Dendritic cell treated with granulocyte-macrophage colony-stimulating factor and Interleukin-4, amounts not matched to agents 40 ng/mL and 50 ng/mL, for 4 days (primary cell): ENCODE data around the gene RBM41.
"Not testable (repeated sequence)": the region's sequence is repeated elsewhere in the genome, so short reads cannot be mapped to it uniquely, and the experiment has no call there.

Experiments
- H3K27ac Mint-ChIP-seq: one replicate; pipeline ENCODE4 v1.8.0; 2022; ENCODE audit warnings: mild to moderate bottlenecking, mixed read lengths
- H3K27me3 Mint-ChIP-seq: one replicate; pipeline ENCODE4 v1.8.0; 2022; ENCODE audit warnings: mild to moderate bottlenecking, mixed read lengths
- H3K36me3 Mint-ChIP-seq: one replicate; pipeline ENCODE4 v1.8.0; 2022; ENCODE audit warnings: low read depth, mixed read lengths
- H3K4me1 Mint-ChIP-seq: one replicate; pipeline ENCODE4 v1.8.0; 2022; ENCODE audit warnings: low read depth, mixed read lengths
- H3K4me3 Mint-ChIP-seq: one replicate; pipeline ENCODE4 v1.8.0; 2022; ENCODE audit warnings: mild to moderate bottlenecking, moderate library complexity, mixed read lengths
- H3K9me3 Mint-ChIP-seq: one replicate; pipeline ENCODE4 v1.8.0; 2022; ENCODE audit warnings: mixed read lengths
- intact Hi-C: fragments of 100-400 bp; cut with micrococcal nuclease; formaldehyde crosslinking; loops from one replicate; pipeline ENCODE4 v1.15.0; 2022

Gene RBM41

DNA sequence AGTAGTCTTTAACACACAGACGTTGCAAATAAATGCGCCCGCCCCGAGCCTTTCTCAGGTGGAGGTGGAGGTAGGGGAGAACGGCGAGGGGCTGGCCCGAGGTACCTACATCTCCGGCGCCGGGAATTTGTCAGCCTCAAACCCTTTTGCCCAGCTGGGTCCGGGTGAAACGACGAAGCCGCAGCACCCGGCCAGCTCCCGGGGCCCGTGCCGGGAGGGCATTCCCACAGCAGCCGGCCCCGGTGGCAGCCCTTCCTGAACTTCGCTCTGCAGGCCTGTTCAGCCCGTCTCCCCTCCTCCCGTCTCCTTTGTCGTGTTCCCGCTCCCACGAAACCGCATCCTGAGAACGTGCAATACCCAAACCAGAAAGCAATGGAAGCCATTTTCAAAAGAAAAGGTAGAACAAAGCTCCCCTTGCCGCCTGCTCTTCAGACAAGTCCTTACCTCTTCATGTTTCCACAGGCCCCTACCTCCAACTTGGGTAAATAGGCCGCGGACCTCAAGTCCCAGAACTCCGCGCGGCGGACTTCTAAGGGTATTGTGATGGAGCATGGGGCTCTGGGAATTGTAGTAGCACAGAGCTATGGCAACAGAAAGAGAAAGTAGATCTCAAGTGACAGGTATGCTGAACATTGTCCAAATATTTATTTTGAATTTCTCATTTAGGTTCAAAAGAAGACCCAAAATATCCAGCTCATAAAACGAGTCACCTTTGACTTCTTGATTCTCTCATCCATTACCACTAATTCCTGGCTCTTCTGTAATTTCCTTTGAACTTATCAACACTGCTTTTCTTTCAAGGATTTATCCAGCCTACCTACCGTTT, at the start of gene RBM41:
RBM41 (minus strand) TSS at position 501 of the 826 bp plus-strand sequence; CDS start at position 452, 49 bp downstream.
- peaks cover 28% of the 10 kb centered on the region for H3K4me1 Mint-ChIP-seq
- intact Hi-C loops, result no loop called here

GRCh38 chrX:107168257-107168656, 49.6 kb upstream of the RBM41 start:
- H3K4me3 Mint-ChIP-seq, result no peak overlapping the region
- no peaks in the 10 kb centered on the region for H3K36me3 Mint-ChIP-seq
- intact Hi-C loops, result no loop called here
- no peak overlapping the region for H3K27ac Mint-ChIP-seq
- no peaks in the 10 kb centered on the region for H3K9me3 Mint-ChIP-seq
- H3K27me3 Mint-ChIP-seq, result no peaks in the 10 kb centered on the region
- H3K4me1 Mint-ChIP-seq, result no peaks in the 10 kb centered on the region

More for the DNA sequence above, at the start of gene RBM41:
- peak within 1 kb of the TSS; percentile 96 for H3K4me3 Mint-ChIP-seq
- peaks cover 43% of the 10 kb centered on the region for H3K36me3 Mint-ChIP-seq
- H3K27ac Mint-ChIP-seq, result peak within 1 kb of the TSS; percentile 94
- no peaks in the 10 kb centered on the region for H3K27me3 Mint-ChIP-seq
- no peaks in the 10 kb centered on the region for H3K9me3 Mint-ChIP-seq

DNA sequence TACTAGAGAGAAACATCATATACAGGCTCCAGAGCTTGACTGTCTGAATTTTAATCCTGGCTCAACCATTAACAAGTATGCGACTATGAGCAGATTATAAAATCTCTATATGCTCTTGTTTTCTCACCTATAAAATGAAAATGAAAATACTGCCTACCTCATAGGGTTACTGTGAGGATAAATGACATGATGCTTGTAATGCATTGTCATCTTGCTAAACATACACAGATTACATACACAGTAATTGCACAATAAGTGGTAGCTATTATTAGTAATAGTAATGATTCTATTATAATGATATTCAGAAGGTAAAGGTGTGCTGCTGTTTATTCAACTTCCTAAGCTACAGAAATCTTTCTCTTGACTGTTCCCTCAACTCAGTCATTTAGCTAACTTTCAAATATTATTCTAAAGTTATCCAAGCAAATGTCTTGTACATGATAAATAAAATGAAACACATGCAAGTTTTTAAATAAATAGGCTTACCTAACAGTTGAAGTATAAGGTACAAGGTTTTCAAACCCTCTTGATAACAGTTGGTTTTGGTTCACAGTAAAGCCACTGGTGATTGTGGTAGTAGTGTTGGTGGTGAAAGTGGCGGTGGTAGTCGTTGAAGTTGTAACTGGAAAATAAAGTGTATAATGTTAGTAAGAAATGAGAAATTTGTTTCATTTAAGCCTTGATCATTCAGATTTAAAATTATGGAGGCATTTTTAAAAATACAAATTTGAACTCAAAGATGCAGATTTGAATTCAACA, 48.7 kb upstream of the RBM41 start:
- Mint-ChIP-seq H3K27me3 (no peaks in the 10 kb centered on the region), H3K27ac (no peak overlapping the region), H3K36me3 (no peaks in the 10 kb centered on the region), H3K4me3 (no peak overlapping the region), H3K9me3 (no peaks in the 10 kb centered on the region), H3K4me1 (no peaks in the 10 kb centered on the region)
- intact Hi-C loops, result no loop called here

- H3K4me1 Mint-ChIP-seq, intact Hi-C loops: not testable (repeated sequence)
These were observed 39.0 kb upstream of the RBM41 start for GRCh38 chrX:107157618-107158017.

DNA sequence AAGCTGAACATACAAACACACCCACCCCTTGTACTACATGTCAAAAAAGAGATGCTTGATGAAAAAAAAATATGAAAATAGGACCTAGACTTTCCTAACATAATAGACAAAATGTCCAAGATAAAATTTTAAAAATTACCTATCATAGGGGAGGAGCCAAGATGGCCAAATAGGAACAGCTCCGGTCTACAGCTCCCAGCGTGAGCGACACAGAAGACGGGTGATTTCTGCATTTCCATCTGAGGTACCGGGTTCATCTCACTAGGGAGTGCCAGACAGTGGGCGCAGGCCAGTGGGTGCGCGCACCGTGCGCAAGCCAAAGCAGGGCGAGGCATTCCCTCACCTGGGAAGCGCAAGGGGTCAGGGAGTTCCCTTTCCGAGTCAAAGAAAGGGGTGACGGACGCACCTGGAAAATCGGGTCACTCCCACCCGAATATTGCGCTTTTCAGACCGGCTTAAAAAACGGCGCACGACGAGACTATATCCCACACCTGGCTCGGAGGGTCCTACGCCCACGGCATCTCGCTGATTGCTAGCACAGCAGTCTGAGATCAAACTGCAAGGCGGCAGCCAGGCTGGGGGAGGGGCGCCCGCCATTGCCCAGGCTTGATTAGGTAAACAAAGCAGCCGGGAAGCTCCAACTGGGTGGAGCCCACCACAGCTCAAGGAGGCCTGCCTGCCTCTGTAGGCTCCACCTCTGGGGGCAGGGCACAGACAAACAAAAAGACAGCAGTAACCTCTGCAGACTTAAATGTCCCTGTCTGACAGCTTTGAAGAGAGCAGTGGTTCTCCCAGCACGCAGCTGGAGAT, 37.2 kb upstream of the RBM41 start:
- H3K27ac Mint-ChIP-seq, intact Hi-C loops, H3K27me3 Mint-ChIP-seq, H3K4me1 Mint-ChIP-seq, H3K9me3 Mint-ChIP-seq, H3K36me3 Mint-ChIP-seq: not testable (repeated sequence)
- H3K4me3 Mint-ChIP-seq, result peak overlapping the region; percentile 23

More at GRCh38 chrX:107157618-107158017, 39.0 kb upstream of the RBM41 start:
- H3K27ac Mint-ChIP-seq, H3K27me3 Mint-ChIP-seq, H3K36me3 Mint-ChIP-seq, H3K9me3 Mint-ChIP-seq, H3K4me3 Mint-ChIP-seq: not testable (repeated sequence)

DNA sequence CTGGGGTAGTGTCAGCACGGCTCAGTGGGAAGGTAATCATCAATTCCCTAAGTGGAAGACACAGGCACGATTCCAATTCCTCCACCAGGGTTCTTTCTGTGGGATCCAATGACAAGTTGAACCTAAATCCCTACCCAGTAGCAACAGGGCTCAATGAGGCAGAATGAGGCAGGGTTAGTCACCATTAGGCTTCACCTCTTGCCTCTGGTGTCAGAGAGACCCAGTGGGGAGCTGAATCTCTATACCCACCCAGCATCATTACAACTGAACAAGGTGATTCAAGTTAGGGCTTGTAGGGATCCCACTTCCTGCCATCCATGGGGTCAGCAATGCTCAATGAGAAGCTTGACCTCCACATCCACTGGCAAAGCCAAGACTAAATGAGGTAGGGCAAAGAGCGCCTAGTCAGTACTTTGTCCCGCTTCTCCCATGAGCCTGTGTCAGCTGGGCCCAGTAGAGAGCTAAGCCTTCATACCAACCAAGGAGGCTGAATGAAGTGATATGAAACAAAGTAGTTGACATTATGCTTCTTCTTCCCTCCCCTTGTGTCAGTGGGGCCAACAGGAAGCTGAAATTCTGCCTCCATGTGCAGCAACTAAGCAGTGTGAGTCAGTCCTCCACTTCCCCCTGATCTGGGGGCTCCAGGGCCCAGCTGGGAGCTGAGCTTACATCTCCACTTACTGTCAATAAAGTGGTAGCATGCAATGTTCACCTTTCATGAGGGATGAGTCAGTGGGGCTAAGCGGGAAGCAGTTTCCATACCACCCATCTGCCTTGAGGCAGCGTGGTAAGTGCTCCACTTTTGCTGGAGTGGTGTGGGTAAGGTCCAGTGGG, 36.4 kb upstream of the RBM41 start:
- intact Hi-C loops, result no loop called here
- Mint-ChIP-seq H3K36me3 (no peaks in the 10 kb centered on the region), H3K4me3 (peak overlapping the region; percentile 23), H3K27ac (no peak overlapping the region), H3K4me1 (no peaks in the 10 kb centered on the region), H3K9me3 (no peaks in the 10 kb centered on the region), H3K27me3 (no peaks in the 10 kb centered on the region)

- Mint-ChIP-seq H3K4me1 (no peaks in the 10 kb centered on the region), H3K9me3 (no peaks in the 10 kb centered on the region), H3K4me3 (no peak overlapping the region), H3K36me3 (no peaks in the 10 kb centered on the region), H3K27me3 (no peaks in the 10 kb centered on the region), H3K27ac (no peak overlapping the region)
- intact Hi-C loops, result no loop called here
These were observed 34.4 kb upstream of the RBM41 start for GRCh38 chrX:107153005-107153404.

DNA sequence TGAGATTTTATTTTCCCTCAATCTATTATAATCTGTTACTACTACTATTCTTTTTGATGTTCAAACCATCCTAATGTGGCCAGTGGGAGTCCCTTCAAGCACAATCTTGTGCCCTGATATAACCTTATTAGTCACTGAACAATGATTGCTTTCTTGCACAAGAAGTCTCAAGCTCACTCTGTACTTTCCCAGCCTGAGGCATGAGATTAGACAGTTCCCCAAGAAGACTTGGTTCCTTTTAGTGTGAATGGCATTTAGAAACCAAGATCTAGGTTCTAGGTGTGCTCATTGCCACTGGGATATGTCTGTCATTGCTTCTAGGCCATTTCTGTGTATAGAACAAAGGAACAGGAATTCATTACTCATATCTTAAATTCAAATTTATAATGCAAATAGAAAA, 28.0 kb upstream of the RBM41 start:
- intact Hi-C loops, result no loop called here
- Mint-ChIP-seq H3K27ac (no peak overlapping the region), H3K4me3 (no peak overlapping the region), H3K36me3 (no peaks in the 10 kb centered on the region), H3K27me3 (no peaks in the 10 kb centered on the region), H3K4me1 (no peaks in the 10 kb centered on the region), H3K9me3 (no peaks in the 10 kb centered on the region)

GRCh38 chrX:107135965-107136307, 17.3 kb upstream of the RBM41 start:
- peak overlapping the region; percentile 34 for H3K27ac Mint-ChIP-seq
- intact Hi-C loops, result no loop called here
- no peaks in the 10 kb centered on the region for H3K9me3 Mint-ChIP-seq
- H3K27me3 Mint-ChIP-seq, result no peaks in the 10 kb centered on the region
- H3K36me3 Mint-ChIP-seq, result no peaks in the 10 kb centered on the region
- H3K4me1 Mint-ChIP-seq, result peaks cover 15% of the 10 kb centered on the region
- H3K4me3 Mint-ChIP-seq, result no peak overlapping the region

DNA sequence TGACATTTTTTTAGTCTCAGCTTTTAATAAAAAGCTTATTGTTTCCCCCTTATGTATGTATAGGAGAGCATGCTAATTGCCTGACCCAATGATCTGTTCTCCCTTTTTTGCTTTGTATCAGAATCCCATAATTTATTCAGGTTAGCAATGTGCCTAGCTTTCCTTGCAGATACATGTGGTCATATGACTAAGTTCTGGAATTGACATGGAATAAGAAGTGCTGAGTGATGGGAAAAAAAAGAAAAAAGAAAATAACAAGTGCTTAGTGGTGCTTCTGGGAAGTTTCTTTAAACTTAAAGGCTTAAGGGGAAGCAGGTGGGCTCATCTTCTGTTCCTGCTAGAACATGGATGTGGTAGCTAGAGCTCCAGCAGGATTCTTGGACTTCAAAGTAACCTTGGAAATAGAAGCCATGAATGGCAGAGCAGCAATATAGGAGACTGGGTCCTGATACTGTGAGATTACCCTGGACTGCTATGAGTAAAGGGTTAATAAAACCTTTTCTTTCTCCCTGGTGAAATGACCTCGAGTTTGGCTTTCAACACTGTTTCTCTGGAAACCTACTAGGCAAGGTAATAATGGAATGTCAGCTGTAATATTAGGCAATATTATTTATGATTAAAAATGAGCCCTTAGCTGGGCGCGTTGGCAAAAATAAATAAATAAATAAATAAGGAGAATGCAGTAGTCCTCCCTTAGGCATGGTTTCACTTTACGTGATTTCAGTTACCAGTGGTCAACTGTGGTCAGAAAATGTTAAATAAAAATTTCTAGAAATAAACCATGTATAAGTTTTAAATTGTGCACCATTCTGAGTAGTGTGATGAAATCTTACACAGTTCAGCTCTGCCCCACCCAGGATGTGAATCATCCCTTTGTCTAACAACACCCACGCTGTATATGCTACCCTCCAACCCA, 16.7 kb upstream of the RBM41 start:
- Mint-ChIP-seq H3K27ac (peak overlapping the region; percentile 34), H3K4me1 (peaks cover 15% of the 10 kb centered on the region), H3K9me3 (no peaks in the 10 kb centered on the region), H3K36me3 (no peaks in the 10 kb centered on the region), H3K27me3 (no peaks in the 10 kb centered on the region), H3K4me3 (no peak overlapping the region)
- intact Hi-C loops, result no loop called here

DNA sequence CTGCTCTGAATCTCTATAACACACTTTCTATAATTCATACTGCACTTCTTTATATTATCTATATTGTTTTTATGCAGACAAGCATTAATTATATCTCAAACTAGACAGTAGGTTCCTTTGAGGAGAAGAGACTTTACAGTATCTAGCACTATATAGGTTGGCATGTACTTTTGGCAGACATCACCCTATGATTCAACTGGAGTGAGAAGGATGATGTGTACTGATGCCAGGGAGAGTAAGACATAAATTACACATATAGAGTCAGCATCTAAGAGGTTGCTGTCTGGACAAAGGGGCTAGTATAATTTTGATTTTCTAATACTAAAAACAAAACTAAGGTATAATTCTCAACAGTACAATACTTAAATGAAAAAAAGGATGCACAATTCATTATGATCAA, 5.1 kb upstream of the RBM41 start:
- Mint-ChIP-seq H3K4me3 (no peak overlapping the region), H3K27me3 (no peaks in the 10 kb centered on the region), H3K4me1 (peaks cover 4% of the 10 kb centered on the region), H3K27ac (no peak overlapping the region), H3K36me3 (peaks cover under 1% of the 10 kb centered on the region), H3K9me3 (no peaks in the 10 kb centered on the region)
- intact Hi-C loops, result no loop called here

- intact Hi-C loops, result no loop called here
- H3K4me3 Mint-ChIP-seq, result no peak overlapping the region
- H3K9me3 Mint-ChIP-seq, result no peaks in the 10 kb centered on the region
- H3K36me3 Mint-ChIP-seq, result peaks cover 35% of the 10 kb centered on the region
- no peaks in the 10 kb centered on the region for H3K27me3 Mint-ChIP-seq
- H3K27ac Mint-ChIP-seq, result no peak overlapping the region
- peaks cover 23% of the 10 kb centered on the region for H3K4me1 Mint-ChIP-seq
These were observed 661 bp upstream of the RBM41 start for GRCh38 chrX:107119283-107119682.

- peak overlapping the region; percentile 96 for H3K4me3 Mint-ChIP-seq
- H3K4me1 Mint-ChIP-seq, result peaks cover 28% of the 10 kb centered on the region
- H3K36me3 Mint-ChIP-seq, result peaks cover 48% of the 10 kb centered on the region
- peak overlapping the region; percentile 94 for H3K27ac Mint-ChIP-seq
- H3K27me3 Mint-ChIP-seq, result no peaks in the 10 kb centered on the region
- H3K9me3 Mint-ChIP-seq, result no peaks in the 10 kb centered on the region
- intact Hi-C loops, result no loop called here
These were observed 665 bp downstream of the RBM41 start for GRCh38 chrX:107117993-107118321.
